Right lung (tissue), 5 donors: Measurements from ENCODE around the gene DNAI1. TPM values are rescaled to one million over a fixed set of nuclear protein-coding genes. Genes with fewer than 3 reads are reported as not detected.
A peak's percentile ranks its signal among the peaks of the same experiment; 100 is the strongest.

Experiments
- DNase-seq, 2 donors: peaks; one replicate each; pipeline ENCODE4 v3.0.0-alpha.2; 2013
- polyA plus RNA-seq, 5 donors: library from polyadenylated mRNA; unstranded; fragments of 120-200 nt; gene quantifications; one replicate each; pipeline versions ENCODE4 v1.2.1 to v1.2.3, GENCODE V29; 2013; ENCODE audit warnings: inconsistent platforms in 1 of 5, low replicate concordance in 1 of 5; ENCODE audit not compliant: insufficient read length in 5 of 5, insufficient read depth in 1 of 5

Gene DNAI1
- polyA plus RNA-seq, 5 donors = 1.4 to 10.9 (median 7.4) TPM

GRCh38 chr9:34557426-34558321, 99.1 kb downstream of the DNAI1 start:
- DNase-seq = no peak

- DNase-seq = no peak
These were observed 99.8 kb downstream of the DNAI1 start for GRCh38 chr9:34558364-34558763.

- DNase-seq = no peak
These were observed 100.5 kb downstream of the DNAI1 start for GRCh38 chr9:34558919-34559623.

GRCh38 chr9:34559624-34560455, 101.2 kb downstream of the DNAI1 start:
- DNase-seq = no peak

GRCh38 chr9:34560599-34561214, 102.1 kb downstream of the DNAI1 start:
- no peak for DNase-seq

GRCh38 chr9:34562135-34562745, 103.6 kb downstream of the DNAI1 start:
- no peak for DNase-seq

- no peak for DNase-seq
These were observed 104.7 kb downstream of the DNAI1 start for GRCh38 chr9:34563262-34563661.

GRCh38 chr9:34564617-34565016, 106.0 kb downstream of the DNAI1 start:
- no peak for DNase-seq

GRCh38 chr9:34565856-34566255, 107.3 kb downstream of the DNAI1 start:
- no peak for DNase-seq

- no peak for DNase-seq
These were observed 107.7 kb downstream of the DNAI1 start for GRCh38 chr9:34566322-34566721.

GRCh38 chr9:34566972-34567371, 108.4 kb downstream of the DNAI1 start:
- no peak for DNase-seq

GRCh38 chr9:34568133-34568532, 109.5 kb downstream of the DNAI1 start:
- DNase-seq = no peak

GRCh38 chr9:34568774-34569173, 110.2 kb downstream of the DNAI1 start:
- no peak for DNase-seq

- DNase-seq = peak in 1 of 2 donors; percentile 68
These were observed 111.8 kb downstream of the DNAI1 start for GRCh38 chr9:34570376-34570775.

Other genes starting within 250 kb of the DNAI1 start
- 1 to 10 TPM; 4.2 to 6.7 (median 5.5) TPM for gene KIF24, start 129.5 kb upstream of the DNAI1 start, polyA plus RNA-seq
- gene NUDT2, start 129.2 kb upstream of the DNAI1 start, polyA plus RNA-seq = 10 to 100 TPM; 18.0 to 28.0 (median 22.8) TPM
- 1 to 10 TPM; 2.4 to 4.6 (median 3.8) TPM for gene MYORG, start 81.9 kb upstream of the DNAI1 start, polyA plus RNA-seq
- gene FAM219A, start 235 bp upstream of the DNAI1 start, polyA plus RNA-seq = 10 to 100 TPM; 11.6 to 15.5 (median 14.7) TPM
- gene ENHO, start 64.2 kb downstream of the DNAI1 start, polyA plus RNA-seq = 1 to 10 TPM in 3 of 5 donors, under 1 TPM in 2; 0.98 to 2.7 (median 1.1) TPM
- gene CNTFR, start 130.9 kb downstream of the DNAI1 start, polyA plus RNA-seq = 10 to 100 TPM; 24.2 to 42.1 (median 32.7) TPM
- gene RPP25L, start 153.3 kb downstream of the DNAI1 start, polyA plus RNA-seq = 10 to 100 TPM; 18.4 to 26.2 (median 20.2) TPM
- 100 to 1,000 TPM in 1 of 5 donors, 10 to 100 TPM in 4; 86.1 to 101 (median 96.5) TPM for gene DCTN3, start 161.7 kb downstream of the DNAI1 start, polyA plus RNA-seq
- under 1 TPM in 3 of 5 donors, not detected in 2; 0.13 to 0.27 (median 0.17) TPM for gene ARID3C, start 170.3 kb downstream of the DNAI1 start, polyA plus RNA-seq
- 10 to 100 TPM; 35.9 to 56.3 (median 36.8) TPM for gene SIGMAR1, start 179.0 kb downstream of the DNAI1 start, polyA plus RNA-seq
- gene GALT, start 187.9 kb downstream of the DNAI1 start, polyA plus RNA-seq = 10 to 100 TPM; 61.6 to 87.8 (median 75.1) TPM
- gene IL11RA, start 193.4 kb downstream of the DNAI1 start, polyA plus RNA-seq = 100 to 1,000 TPM in 3 of 5 donors, 10 to 100 TPM in 2; 86.7 to 124 (median 108) TPM
- 1 to 10 TPM in 1 of 5 donors, under 1 TPM in 3, not detected in 1; 0.57 to 1.1 (median 0.87) TPM for gene CCL27, start 203.9 kb downstream of the DNAI1 start, polyA plus RNA-seq
- under 1 TPM in 3 of 5 donors, not detected in 2; 0.51 to 0.74 (median 0.67) TPM for gene CCL19, start 232.5 kb downstream of the DNAI1 start, polyA plus RNA-seq